AG20443 (cell line): Measurements from ENCODE around the gene CXCL9.
"Not testable (repeated sequence)": the region's sequence is repeated elsewhere in the genome, so short reads cannot be mapped to it uniquely, and the experiment has no call there.

Source experiments
- DNase-seq: peaks from one replicate; pipeline ENCODE4 v3.0.0; 2012; ENCODE audit warnings: low spot score, mixed read lengths

CXCL9 gene

GRCh38 chr4:76011700-76012387, 4.5 kb upstream of the CXCL9 start:
- DNase-seq = peak; percentile 75

DNA sequence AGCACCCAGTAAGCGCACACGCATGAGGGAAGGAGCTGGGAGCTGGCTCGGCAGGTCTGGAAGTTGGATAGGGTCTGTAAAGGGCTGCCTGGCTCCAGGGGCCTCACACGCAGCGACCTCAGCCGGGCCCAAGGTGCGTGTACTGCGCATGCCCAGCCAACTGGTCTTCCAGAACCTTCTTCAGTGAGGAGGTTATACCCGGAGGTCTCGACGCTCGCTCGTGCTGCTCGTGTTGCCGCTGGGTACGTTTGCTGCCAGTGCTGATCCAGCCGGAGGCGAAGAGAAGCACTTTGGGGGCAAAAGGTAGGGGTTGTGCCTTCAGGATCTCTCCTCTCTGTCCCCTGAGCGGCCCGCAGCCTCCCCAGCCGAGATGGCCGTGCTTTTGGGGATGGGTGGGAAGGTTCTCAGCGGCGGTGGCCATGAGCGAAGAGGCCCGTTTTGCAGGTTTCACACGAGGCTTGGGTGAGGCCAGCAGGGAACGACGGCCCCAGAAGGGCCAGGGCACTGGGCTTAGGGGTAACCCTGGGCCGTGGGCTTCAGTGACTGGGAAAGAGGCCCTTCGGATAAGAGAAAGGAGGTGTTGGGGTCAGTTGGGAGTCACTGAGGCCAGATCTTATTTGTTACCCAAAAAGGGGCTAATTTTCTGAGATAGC, 3.8 kb upstream of the CXCL9 start:
- DNase-seq = no peak

DNA sequence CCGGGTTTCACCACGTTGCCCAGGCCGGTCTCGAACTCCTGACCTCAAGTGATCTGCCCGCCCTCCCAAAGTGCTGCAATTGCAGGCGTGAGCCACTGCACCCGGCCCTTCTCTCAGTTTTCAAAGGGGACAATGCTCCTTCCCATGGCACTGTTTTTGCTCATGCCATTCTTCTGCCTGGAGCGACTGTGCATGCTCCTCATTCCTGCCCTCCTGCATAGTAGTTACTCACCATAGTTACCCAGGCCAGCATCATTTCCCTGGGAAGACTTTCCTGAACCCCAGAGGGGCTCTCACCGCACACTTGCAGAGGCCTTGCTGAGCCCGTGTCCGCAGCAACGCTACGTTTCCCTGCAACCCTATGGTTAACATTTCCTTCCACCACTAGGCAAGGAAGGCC, 3.3 kb upstream of the CXCL9 start:
- DNase-seq = no peak

GRCh38 chr4:76009311-76009710, 2.0 kb upstream of the CXCL9 start:
- no peak for DNase-seq

GRCh38 chr4:76003620-76004019, 3.7 kb downstream of the CXCL9 start:
- no peak for DNase-seq

GRCh38 chr4:76003035-76003434, 4.3 kb downstream of the CXCL9 start:
- no peak for DNase-seq

GRCh38 chr4:76002176-76002575, 5.1 kb downstream of the CXCL9 start:
- DNase-seq = no peak

DNA sequence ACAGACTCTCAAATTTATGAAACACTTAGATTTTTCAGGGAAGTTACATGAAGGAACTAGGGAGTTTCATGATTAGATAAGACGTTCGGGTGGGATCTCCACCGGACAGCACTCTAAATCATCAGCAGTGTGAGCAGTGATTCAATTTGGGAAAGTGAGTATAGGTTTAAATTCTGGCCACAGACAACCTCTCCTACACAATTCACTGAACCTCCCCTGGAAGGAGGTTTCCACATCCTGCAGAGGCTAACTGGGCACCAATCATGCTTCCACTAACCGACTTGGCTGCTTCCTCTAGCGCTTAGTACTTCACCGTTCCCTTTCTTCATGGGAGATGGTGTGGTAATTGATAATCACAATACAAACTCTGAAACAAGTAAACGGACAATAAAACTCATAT, 5.6 kb downstream of the CXCL9 start:
- DNase-seq = no peak

DNA sequence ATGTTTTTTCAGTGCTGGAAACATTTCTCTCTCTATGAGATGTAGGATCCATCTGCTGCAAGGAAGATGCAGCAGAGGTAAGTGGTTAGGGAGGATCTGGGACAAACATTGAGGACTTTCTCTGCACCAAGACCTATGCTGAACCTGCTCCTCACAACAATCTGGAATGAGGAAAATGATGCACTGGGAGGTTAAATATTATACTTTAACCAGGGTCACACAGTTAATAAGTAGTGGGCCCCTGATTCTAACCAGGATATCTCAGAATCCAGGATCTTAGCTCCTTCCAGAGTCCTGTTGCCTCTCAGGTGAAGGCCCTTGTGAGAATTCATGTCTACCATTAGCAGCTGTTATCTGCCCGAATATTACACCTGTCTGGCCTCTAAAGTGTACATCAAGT, 7.0 kb downstream of the CXCL9 start:
- no peak for DNase-seq

GRCh38 chr4:75998525-75999147, 8.7 kb downstream of the CXCL9 start:
- not testable (repeated sequence) for DNase-seq

GRCh38 chr4:75997946-75998345, 9.4 kb downstream of the CXCL9 start:
- DNase-seq = no peak

GRCh38 chr4:75997081-75997480, 10.2 kb downstream of the CXCL9 start:
- no peak for DNase-seq

DNA sequence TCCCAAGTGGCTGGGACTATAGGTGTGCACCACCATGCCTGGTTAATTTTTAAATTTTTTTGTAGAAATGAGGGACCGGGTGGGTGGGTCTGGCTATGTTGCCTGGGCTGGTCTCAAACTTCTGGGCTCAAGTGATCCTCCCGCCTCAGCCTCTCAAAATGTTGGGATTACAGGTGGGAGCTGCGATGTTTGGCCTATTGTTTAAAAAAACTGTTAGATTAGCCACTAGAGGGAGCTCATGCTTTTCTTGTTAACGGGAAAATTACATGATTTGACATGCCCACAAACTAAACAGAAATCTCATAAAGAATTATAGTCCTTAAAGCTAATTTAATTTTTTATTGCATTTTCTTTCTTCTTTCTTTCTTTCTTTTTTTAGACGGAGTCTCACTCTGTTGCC, 11.6 kb downstream of the CXCL9 start:
- peak; percentile 53 for DNase-seq

DNA sequence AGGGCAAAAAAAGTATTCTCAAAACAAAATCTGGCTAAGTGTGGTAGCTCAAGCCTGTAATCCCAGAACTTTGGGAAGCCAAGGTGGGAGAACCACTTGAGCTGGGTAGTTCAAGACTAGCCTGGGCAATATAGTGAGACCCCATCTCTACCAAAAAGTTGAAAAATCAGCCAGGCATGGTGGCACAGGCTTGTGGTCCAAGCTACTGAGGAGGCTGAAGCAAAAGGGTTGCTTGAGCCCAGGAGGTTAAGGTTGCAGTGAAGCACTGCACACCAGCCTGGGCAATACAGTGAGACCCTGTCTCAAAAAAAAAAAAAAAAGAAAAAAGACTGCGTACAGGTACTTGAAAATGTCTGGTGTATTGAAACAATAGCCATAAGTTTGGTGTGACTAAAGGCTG, 14.8 kb downstream of the CXCL9 start:
- DNase-seq = no peak

DNA sequence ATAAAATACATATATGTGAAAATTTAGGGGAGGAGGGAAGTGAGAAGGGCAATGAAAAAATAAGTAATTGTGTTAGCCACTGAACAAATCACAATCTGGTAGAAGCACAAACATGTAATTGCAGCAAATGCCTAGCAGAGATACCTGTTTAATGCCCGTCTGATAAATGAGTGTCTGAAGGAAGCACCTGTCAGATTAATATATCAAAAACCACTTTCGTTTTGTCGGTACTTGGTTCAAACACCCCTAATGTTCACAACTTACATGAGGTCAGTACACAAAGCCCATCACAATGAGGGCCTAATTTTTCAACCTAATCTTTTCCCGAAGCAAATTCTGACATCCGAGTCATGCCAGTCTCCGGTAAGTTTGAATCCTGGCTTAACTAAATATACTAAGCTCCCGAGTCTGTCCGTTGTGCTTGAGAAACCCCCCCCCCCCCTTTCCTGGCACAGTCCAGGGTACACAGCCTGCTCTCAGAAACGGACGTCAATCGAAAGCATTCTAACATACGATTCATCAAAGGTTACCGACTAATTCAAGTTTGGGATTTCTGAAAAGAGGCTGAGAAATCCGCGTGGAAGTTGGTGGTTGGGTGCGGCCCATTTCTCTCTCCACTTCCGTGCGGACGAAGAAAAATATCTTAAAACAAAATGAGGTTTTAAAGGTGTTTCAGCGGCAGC, 17.3 kb downstream of the CXCL9 start:
- DNase-seq = peak; percentile 13

DNA sequence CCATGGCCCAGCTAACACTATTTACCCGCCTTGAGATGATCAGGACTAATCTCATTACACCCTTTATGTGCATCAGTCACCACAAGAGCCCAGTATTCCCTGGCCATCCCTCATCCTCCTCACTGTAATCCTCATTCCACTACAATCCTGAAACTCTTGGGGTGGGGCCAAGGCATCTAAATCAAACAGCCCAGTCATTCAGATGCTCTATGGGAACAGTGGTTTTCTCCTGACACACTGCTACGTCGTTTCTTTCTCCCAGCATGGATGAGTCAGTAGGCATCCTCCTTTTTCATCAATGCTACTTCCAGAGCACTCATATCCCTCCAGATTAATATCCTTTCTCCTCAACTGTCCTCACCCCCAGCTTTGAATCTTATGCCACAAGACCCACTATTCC, 22.2 kb downstream of the CXCL9 start:
- peak; percentile 84 for DNase-seq

GRCh38 chr4:75980576-75980975, 26.7 kb downstream of the CXCL9 start:
- no peak for DNase-seq

DNA sequence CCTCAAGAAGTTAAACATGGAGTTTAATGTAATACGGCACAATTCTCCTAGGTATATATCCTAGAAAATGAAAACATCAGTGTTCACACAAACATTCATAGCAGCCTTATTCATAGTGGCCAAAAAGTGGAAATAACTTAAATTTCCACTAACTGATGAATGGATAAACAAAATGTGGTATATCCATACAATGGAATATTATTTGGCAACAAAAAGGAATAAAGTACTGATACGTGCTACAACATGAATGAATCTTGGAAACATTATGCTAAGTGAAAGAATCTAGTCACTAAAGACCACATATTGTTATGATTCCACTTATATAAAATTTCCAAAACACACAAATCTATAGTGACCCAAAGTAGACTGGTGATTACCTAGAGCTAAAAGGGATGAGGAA, 31.1 kb downstream of the CXCL9 start:
- DNase-seq = no peak

DNA sequence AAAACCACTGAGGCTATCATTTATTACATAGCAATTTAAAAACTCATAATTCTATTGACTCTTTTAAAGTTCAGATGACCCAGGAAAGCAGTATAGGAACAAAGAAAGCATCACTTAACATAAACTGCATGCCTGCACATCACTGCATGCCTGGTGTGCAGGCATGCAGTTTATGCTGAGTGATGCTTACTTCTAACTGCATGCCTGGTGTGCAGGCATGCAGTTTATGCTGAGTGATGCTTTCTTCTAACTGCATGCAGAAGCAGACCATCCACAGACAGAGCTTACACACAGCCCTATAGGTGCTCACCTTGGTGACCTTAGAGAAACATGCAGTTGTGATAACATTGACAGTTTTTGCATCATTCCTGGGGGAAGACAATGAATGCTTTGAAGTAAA, 33.5 kb downstream of the CXCL9 start:
- DNase-seq = no peak

- no peak for DNase-seq
Measured at GRCh38 chr4:75968084-75968483, 39.2 kb downstream of the CXCL9 start.

DNA sequence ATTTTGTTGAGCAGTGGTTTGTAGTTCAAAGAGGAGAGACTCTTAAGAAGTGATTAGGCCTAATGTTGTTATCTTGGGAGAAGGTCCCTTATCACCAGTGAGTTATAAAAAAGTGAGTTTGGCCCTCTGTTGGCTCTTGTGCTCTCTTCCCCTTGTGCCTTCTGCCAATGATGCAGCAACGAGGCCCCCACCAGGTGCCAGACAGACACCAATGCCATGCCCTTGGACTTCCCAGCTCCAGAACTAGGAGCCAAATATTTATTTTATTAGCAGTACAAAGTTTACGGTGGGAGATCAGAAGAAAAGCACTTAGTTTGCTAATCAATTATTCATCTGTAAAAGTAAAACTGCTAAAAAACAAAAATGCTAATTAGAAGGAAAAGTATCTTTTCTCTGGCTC, 43.8 kb downstream of the CXCL9 start:
- no peak for DNase-seq

DNA sequence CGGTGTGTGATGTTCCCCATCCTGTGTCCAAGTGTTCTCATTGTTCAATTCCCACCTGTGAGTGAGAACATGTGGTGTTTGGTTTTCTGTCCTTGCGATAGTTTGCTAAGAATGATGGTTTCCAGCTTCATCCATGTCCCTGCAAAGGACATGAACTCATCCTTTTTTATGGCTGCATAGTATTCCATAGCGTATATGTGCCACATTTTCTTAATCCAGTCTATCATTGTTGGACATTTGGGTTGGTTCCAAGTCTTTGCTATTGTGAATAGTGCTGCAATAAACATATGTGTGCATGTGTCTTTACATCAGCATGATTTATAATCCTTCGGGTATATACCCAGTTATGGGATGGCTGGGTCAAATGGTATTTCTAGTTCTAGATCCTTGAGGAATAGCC, 45.2 kb downstream of the CXCL9 start:
- not testable (repeated sequence) for DNase-seq

DNA sequence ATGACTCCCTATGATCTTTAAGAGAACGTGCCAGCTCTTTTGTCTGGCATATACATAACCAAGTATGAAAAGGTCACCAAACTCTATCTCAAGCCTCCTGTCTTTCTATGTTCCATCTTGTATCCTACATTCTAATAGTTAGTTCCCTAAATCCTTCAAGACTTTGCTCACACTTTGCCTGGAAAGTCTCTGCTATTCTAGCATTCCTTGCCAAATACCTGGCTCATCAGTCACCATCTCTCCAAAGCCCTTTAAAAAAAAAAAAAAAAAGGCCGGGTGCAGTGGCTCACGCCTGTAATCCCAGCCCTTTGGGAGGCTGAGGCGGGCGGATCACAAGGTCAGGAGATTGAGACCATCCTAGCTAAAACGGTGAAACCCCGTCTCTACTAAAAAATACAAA, 48.8 kb downstream of the CXCL9 start:
- DNase-seq = not testable (repeated sequence)
